Measurements from ENCODE around the gene PPFIA4.

- TF ChIP-seq CTCF (conservative IDR thresholded peaks at IDR 0.05) (no peak), ZFX (IDR thresholded peaks at IDR 0.05) (no peak)
Observed at GRCh38 chr1:203121186-203122015, 95.1 kb downstream of the PPFIA4 start.

Data from C4-2B (cell line).